Measurements from ENCODE around the gene SQSTM1. TPM values are rescaled to one million over a fixed set of nuclear protein-coding genes. Genes with fewer than 3 reads are reported as not detected.
"Not testable (repeated sequence)": the region's sequence is repeated elsewhere in the genome, so short reads cannot be mapped to it uniquely, and the experiment has no call there.

The SQSTM1 gene
- polyA plus RNA-seq, 2 donors, result 94.8 to 111 TPM

GRCh38 chr5:179830818-179831468 lies 10.2 kb downstream of the SQSTM1 start:
- 95 to 96% methylated on average over 7 of the region's 7 CpGs for WGBS, 2 donors
- H3K4me1 ChIP-seq (ENCODE audit: control insufficient read depth in 2 of 2, insufficient read depth in 2 of 2, low read length in 1 of 2), result peaks cover 0 to 4% of the 10 kb centered on the region in 2 donors
- H3K9me3 ChIP-seq (ENCODE audit: control insufficient read depth in 2 of 2, insufficient read depth in 1 of 2, low read depth in 1 of 2, low read length in 1 of 2), result no peaks in the 10 kb centered on the region
- peaks cover 19 to 43% of the 10 kb centered on the region in 2 donors for H3K36me3 ChIP-seq (ENCODE audit: control insufficient read depth in 2 of 2, insufficient read depth in 2 of 2, low read length in 1 of 2)
- no peaks in the 10 kb centered on the region for H3K27me3 ChIP-seq (ENCODE audit: control insufficient read depth in 1 of 2, insufficient read depth in 2 of 2, low read length in 2 of 2)
- H3K4me3 ChIP-seq (ENCODE audit: low read depth in 1 of 2, low read length in 2 of 2), result no peak overlapping the region
- no peak overlapping the region for H3K27ac ChIP-seq (ENCODE audit: low read depth in 2 of 2, low read length in 1 of 2)

- WGBS, 2 donors, result 91 to 93% methylated on average over 20 of the region's 20 CpGs
- H3K27me3 ChIP-seq (ENCODE audit: control insufficient read depth in 1 of 2, insufficient read depth in 2 of 2, low read length in 2 of 2), result no peaks in the 10 kb centered on the region
- H3K36me3 ChIP-seq (ENCODE audit: control insufficient read depth in 2 of 2, insufficient read depth in 2 of 2, low read length in 1 of 2), result peaks cover 23 to 49% of the 10 kb centered on the region in 2 donors
Observed at GRCh38 chr5:179832039-179832745, 11.5 kb downstream of the SQSTM1 start.

DNA sequence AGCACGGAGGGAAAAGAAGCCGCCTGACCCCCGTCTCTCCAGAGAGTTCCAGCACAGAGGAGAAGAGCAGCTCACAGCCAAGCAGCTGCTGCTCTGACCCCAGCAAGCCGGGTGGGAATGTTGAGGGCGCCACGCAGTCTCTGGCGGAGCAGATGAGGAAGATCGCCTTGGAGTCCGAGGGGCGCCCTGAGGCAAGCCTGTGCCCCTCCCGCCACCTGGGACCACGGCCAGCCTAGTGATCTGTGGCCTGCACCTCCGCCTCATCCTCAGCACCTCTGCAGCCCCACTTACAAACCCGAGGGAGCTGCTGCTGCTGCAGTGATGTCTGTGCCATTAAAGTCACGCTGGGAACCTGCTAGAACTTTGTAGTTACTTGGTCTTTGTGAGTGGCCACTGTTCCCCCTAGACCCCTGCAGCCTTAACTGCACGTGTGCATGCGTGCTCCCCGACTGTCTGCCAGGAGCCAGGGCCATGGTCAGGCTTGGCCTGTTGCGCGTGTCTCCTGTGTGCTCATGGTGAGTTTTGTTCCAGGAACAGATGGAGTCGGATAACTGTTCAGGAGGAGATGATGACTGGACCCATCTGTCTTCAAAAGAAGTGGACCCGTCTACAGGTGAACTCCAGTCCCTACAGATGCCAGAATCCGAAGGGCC lies 12.5 kb downstream of the SQSTM1 start:
- 83 to 87% methylated on average over 23 of the region's 23 CpGs for WGBS, 2 donors
- Histone ChIP-seq H3K9me3 (ENCODE audit: control insufficient read depth in 2 of 2, insufficient read depth in 1 of 2, low read depth in 1 of 2, low read length in 1 of 2) (no peaks in the 10 kb centered on the region), H3K4me3 (ENCODE audit: low read depth in 1 of 2, low read length in 2 of 2) (no peak overlapping the region), H3K36me3 (ENCODE audit: control insufficient read depth in 2 of 2, insufficient read depth in 2 of 2, low read length in 1 of 2) (peaks cover 33 to 58% of the 10 kb centered on the region in 2 donors), H3K27me3 (ENCODE audit: control insufficient read depth in 1 of 2, insufficient read depth in 2 of 2, low read length in 2 of 2) (no peaks in the 10 kb centered on the region), H3K4me1 (ENCODE audit: control insufficient read depth in 2 of 2, insufficient read depth in 2 of 2, low read length in 1 of 2) (peaks cover 0 to 4% of the 10 kb centered on the region in 2 donors), H3K27ac (ENCODE audit: low read depth in 2 of 2, low read length in 1 of 2) (no peak overlapping the region)

More at GRCh38 chr5:179832039-179832745, 11.5 kb downstream of the SQSTM1 start:
- no peaks in the 10 kb centered on the region for H3K9me3 ChIP-seq (ENCODE audit: control insufficient read depth in 2 of 2, insufficient read depth in 1 of 2, low read depth in 1 of 2, low read length in 1 of 2)
- no peak overlapping the region for H3K27ac ChIP-seq (ENCODE audit: low read depth in 2 of 2, low read length in 1 of 2)
- H3K4me3 ChIP-seq (ENCODE audit: low read depth in 1 of 2, low read length in 2 of 2), result no peak overlapping the region
- peaks cover 0 to 4% of the 10 kb centered on the region in 2 donors for H3K4me1 ChIP-seq (ENCODE audit: control insufficient read depth in 2 of 2, insufficient read depth in 2 of 2, low read length in 1 of 2)

DNA sequence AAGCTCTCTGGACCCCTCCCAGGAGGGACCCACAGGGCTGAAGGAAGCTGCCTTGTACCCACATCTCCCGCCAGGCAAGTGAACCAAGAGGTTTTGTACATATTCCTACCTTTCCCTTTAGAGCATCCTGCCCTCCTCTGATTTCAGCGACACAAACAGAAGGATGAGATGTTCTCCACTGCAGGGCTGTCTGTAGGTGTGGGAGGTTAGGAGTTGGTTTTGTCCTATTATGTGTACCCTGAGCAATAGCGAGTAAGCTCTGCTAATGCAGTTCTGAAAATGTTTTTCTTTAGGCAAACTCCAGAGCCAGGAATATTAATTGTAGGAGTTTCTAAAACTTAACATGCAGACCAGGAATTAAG lies 13.0 kb downstream of the SQSTM1 start:
- Histone ChIP-seq H3K36me3 (ENCODE audit: control insufficient read depth in 2 of 2, insufficient read depth in 2 of 2, low read length in 1 of 2) (peaks cover 35 to 59% of the 10 kb centered on the region in 2 donors), H3K9me3 (ENCODE audit: control insufficient read depth in 2 of 2, insufficient read depth in 1 of 2, low read depth in 1 of 2, low read length in 1 of 2) (no peaks in the 10 kb centered on the region), H3K4me3 (ENCODE audit: low read depth in 1 of 2, low read length in 2 of 2) (no peak overlapping the region), H3K4me1 (ENCODE audit: control insufficient read depth in 2 of 2, insufficient read depth in 2 of 2, low read length in 1 of 2) (peaks cover 0 to 4% of the 10 kb centered on the region in 2 donors), H3K27me3 (ENCODE audit: control insufficient read depth in 1 of 2, insufficient read depth in 2 of 2, low read length in 2 of 2) (no peaks in the 10 kb centered on the region), H3K27ac (ENCODE audit: low read depth in 2 of 2, low read length in 1 of 2) (no peak overlapping the region)
- WGBS, 2 donors, result 96% methylated on average over 3 of the region's 3 CpGs

- H3K36me3 ChIP-seq (ENCODE audit: control insufficient read depth in 2 of 2, insufficient read depth in 2 of 2, low read length in 1 of 2), result peaks cover 35 to 55% of the 10 kb centered on the region in 2 donors
Observed at GRCh38 chr5:179834120-179834519, 13.4 kb downstream of the SQSTM1 start.

GRCh38 chr5:179834871-179835270 lies 14.2 kb downstream of the SQSTM1 start:
- H3K4me3 ChIP-seq (ENCODE audit: low read depth in 1 of 2, low read length in 2 of 2); H3K9me3 ChIP-seq (ENCODE audit: control insufficient read depth in 2 of 2, insufficient read depth in 1 of 2, low read depth in 1 of 2, low read length in 1 of 2); H3K27me3 ChIP-seq (ENCODE audit: control insufficient read depth in 1 of 2, insufficient read depth in 2 of 2, low read length in 2 of 2); H3K27ac ChIP-seq (ENCODE audit: low read depth in 2 of 2, low read length in 1 of 2); H3K4me1 ChIP-seq (ENCODE audit: control insufficient read depth in 2 of 2, insufficient read depth in 2 of 2, low read length in 1 of 2): not testable (repeated sequence)
- WGBS, 2 donors, result 88 to 92% methylated on average over 17 to 25 of the region's 28 CpGs
- H3K36me3 ChIP-seq (ENCODE audit: control insufficient read depth in 2 of 2, insufficient read depth in 2 of 2, low read length in 1 of 2), result peaks cover 35 to 50% of the 10 kb centered on the region in 2 donors

More at GRCh38 chr5:179834120-179834519, 13.4 kb downstream of the SQSTM1 start:
- no peaks in the 10 kb centered on the region for H3K9me3 ChIP-seq (ENCODE audit: control insufficient read depth in 2 of 2, insufficient read depth in 1 of 2, low read depth in 1 of 2, low read length in 1 of 2)
- peaks cover 0 to 4% of the 10 kb centered on the region in 2 donors for H3K4me1 ChIP-seq (ENCODE audit: control insufficient read depth in 2 of 2, insufficient read depth in 2 of 2, low read length in 1 of 2)
- no peaks in the 10 kb centered on the region for H3K27me3 ChIP-seq (ENCODE audit: control insufficient read depth in 1 of 2, insufficient read depth in 2 of 2, low read length in 2 of 2)
- no peak overlapping the region for H3K27ac ChIP-seq (ENCODE audit: low read depth in 2 of 2, low read length in 1 of 2)
- H3K4me3 ChIP-seq (ENCODE audit: low read depth in 1 of 2, low read length in 2 of 2), result no peak overlapping the region
- 81 to 90% methylated on average over 8 of the region's 8 CpGs for WGBS, 2 donors

- H3K4me3 ChIP-seq (ENCODE audit: low read depth in 1 of 2, low read length in 2 of 2), result no peak overlapping the region
- H3K36me3 ChIP-seq (ENCODE audit: control insufficient read depth in 2 of 2, insufficient read depth in 2 of 2, low read length in 1 of 2), result peaks cover 35 to 50% of the 10 kb centered on the region in 2 donors
- peaks cover 0 to 6% of the 10 kb centered on the region in 2 donors for H3K4me1 ChIP-seq (ENCODE audit: control insufficient read depth in 2 of 2, insufficient read depth in 2 of 2, low read length in 1 of 2)
Observed at GRCh38 chr5:179836225-179837019, 15.7 kb downstream of the SQSTM1 start.

DNA sequence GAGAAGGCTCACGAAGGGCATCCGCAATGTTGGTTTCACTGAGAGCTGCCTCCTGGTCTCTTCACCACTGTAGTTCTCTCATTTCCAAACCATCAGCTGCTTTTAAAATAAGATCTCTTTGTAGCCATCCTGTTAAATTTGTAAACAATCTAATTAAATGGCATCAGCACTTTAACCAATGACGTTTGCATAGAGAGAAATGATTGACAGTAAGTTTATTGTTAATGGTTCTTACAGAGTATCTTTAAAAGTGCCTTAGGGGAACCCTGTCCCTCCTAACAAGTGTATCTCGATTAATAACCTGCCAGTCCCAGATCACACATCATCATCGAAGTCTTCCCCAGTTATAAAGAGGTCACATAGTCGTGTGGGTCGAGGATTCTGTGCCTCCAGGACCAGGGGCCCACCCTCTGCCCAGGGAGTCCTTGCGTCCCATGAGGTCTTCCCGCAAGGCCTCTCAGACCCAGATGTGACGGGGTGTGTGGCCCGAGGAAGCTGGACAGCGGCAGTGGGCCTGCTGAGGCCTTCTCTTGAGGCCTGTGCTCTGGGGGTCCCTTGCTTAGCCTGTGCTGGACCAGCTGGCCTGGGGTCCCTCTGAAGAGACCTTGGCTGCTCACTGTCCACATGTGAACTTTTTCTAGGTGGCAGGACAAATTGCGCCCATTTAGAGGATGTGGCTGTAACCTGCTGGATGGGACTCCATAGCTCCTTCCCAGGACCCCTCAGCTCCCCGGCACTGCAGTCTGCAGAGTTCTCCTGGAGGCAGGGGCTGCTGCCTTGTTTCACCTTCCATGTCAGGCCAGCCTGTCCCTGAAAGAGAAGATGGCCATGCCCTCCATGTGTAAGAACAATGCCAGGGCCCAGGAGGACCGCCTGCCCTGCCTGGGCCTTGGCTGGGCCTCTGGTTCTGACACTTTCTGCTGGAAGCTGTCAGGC lies 16.6 kb downstream of the SQSTM1 start:
- no peaks in the 10 kb centered on the region for H3K9me3 ChIP-seq (ENCODE audit: control insufficient read depth in 2 of 2, insufficient read depth in 1 of 2, low read depth in 1 of 2, low read length in 1 of 2)
- H3K36me3 ChIP-seq (ENCODE audit: control insufficient read depth in 2 of 2, insufficient read depth in 2 of 2, low read length in 1 of 2), result peaks cover 36 to 48% of the 10 kb centered on the region in 2 donors
- no peaks in the 10 kb centered on the region for H3K27me3 ChIP-seq (ENCODE audit: control insufficient read depth in 1 of 2, insufficient read depth in 2 of 2, low read length in 2 of 2)
- H3K4me3 ChIP-seq (ENCODE audit: low read depth in 1 of 2, low read length in 2 of 2), result no peak overlapping the region
- peaks cover 0 to 6% of the 10 kb centered on the region in 2 donors for H3K4me1 ChIP-seq (ENCODE audit: control insufficient read depth in 2 of 2, insufficient read depth in 2 of 2, low read length in 1 of 2)
- H3K27ac ChIP-seq (ENCODE audit: low read depth in 2 of 2, low read length in 1 of 2), result peak overlapping the region; percentile 27 to 30
- 83 to 85% methylated on average over 15 of the region's 15 CpGs for WGBS, 2 donors

More at GRCh38 chr5:179836225-179837019, 15.7 kb downstream of the SQSTM1 start:
- Histone ChIP-seq H3K27me3 (ENCODE audit: control insufficient read depth in 1 of 2, insufficient read depth in 2 of 2, low read length in 2 of 2) (no peaks in the 10 kb centered on the region), H3K27ac (ENCODE audit: low read depth in 2 of 2, low read length in 1 of 2) (peak overlapping the region; percentile 30 to 45), H3K9me3 (ENCODE audit: control insufficient read depth in 2 of 2, insufficient read depth in 1 of 2, low read depth in 1 of 2, low read length in 1 of 2) (no peaks in the 10 kb centered on the region)
- 79 to 82% methylated on average over 19 of the region's 19 CpGs for WGBS, 2 donors
